Stimulated activated naive CD4-positive, alpha-beta T cell (primary cell): ENCODE results near the gene AIG1.
A peak's percentile ranks its signal among the peaks of the same experiment; 100 is the strongest.
"Not testable (repeated sequence)": the region's sequence is repeated elsewhere in the genome, so short reads cannot be mapped to it uniquely, and the experiment has no call there.

Source experiments
- DNase-seq, 6 experiments: peaks; one replicate each; lab custom pipeline; 2025; lab: John Stamatoyannopoulos, UW

Gene AIG1

DNA sequence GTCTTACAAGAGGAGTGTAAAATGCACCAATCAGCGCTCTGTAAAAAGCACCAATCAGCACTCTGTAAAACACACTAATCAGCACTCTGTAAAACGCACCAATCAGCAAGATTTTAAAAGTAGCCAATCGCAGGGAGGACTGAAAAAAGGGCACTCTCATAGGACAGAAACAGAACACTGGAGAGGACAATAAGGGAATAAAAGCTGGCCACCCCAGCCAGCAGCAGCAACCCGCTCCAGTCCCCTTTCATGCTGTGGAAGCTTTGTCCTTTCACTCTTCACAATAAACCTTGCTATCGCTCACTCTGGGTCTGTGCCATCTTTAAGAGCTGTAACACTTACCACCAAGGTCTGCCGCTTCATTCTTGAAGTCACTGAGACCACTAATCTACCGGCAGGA, 1.7 kb upstream of the AIG1 start:
- no peak for DNase-seq

DNA sequence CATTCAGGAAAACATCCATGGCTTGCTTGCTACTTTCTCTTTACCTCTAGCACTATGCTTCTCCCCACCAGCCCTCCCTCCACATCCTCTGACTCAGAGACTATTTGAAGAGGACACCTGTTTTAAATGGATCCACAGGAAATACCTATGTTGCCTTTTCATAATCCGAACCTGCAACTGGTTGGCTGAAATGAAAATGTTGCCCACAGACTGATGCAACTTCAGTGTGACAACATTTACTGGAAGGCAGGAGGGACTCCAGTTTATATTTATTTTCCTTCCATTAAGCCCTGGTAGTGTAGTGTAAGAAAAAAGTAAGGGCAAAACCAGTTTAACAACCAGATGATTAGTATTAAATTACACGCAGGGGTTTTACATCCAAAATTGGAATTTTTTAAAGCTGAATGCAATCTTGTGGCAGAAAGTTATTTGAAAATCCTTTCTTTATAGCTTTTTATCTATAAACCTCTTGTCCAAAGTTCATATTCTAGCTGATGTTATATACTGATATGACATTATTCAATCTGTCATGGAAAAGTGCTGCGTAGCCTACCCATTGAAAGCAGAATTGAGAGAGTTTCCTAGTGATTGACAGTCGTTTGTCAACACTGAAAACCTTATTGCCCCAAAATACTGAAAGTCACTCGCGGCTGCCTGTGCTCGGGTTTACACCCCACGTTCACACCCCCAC, 881 bp upstream of the AIG1 start:
- DNase-seq, result peak in 5 of 6 experiments; percentile 1 to 48 (median 15)

DNA sequence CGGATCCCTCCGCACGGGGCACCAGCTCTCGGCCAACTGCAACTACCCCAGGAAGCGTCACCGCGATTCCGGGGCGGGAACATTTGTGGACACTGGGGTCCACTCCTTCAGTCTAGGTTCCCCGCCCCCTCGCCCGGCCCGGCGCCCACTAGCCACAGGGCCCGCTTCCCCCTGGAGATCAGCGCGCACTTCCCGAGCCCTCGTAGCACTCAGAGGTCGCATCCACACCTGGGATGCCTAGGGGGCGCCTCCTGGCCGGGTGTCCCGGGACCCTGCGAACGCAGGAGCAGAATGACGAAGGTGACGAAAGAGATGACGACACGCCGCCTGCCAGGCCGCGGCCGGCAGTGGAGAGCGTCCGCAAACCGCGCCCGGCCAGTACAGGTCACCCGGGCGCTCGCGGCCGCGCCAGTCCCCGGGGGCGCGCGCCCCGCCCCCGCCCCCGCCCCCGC, 309 bp upstream of the AIG1 start:
- peak; percentile 54 to 77 (median 68) for DNase-seq

GRCh38 chr6:143061597-143062385, 1.1 kb downstream of the AIG1 start:
- no peak for DNase-seq

DNA sequence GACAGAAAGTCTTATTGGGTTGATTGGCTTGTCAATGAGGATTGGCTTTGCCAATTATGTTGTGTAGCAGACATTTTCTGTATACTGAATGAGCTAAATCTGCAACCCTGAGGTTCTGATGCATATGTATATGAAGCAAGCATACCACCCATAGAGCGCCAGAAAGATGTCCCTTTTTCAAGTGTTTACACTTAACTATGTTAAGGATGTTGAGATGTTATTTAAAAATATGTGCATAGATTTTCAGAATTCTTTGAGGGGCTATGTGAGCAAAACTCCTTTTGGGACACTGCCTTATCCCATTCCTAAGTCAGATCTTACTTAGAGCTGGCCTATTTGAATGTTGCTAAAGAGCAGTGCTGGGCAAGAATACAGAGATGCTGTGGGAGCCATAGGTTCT, 1.9 kb downstream of the AIG1 start:
- DNase-seq, result no peak

GRCh38 chr6:143063631-143064030, 2.9 kb downstream of the AIG1 start:
- DNase-seq, result no peak

GRCh38 chr6:143064271-143064670, 3.6 kb downstream of the AIG1 start:
- DNase-seq, result no peak

- DNase-seq, result no peak
These were observed 4.4 kb downstream of the AIG1 start for GRCh38 chr6:143064951-143065683.

DNA sequence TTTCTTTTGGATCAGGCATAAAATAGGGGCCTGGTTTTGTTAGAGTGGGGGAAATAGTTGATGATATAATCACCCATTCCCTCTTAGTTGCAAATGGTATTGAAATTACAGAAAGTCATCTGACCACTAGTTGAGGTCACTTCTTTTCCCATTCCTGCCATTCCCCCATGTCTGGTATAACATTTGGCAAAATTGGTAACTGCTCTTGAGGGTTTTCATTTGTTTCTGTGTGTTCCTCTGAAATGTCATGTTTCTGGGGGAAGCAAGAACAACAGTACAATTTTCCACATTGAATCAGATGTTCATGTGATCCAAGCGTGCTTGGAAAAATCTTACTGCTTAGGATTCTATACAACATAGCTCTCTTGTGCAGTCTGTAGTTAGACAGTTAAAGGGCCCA, 7.3 kb downstream of the AIG1 start:
- DNase-seq, result no peak

DNA sequence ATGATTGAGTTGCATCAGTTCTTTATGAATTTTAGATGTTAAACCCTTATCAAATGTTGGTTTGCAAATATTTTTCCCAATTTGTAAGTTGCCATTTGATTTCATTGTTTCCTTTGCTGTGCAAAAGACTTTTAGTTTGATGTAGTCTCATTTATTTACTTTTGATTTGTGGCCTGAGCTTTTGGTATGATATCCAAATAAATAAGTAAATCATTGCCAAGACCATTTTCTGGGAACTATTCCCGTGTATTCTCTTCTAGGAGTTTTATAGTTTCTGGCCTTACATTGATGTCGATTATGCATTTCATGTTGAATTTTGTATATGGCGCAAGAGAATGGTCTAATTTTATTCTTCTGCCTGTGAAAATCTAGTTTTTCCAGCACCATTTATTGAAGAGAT, 13.4 kb downstream of the AIG1 start:
- DNase-seq, result no peak

GRCh38 chr6:143074670-143075318, 14.1 kb downstream of the AIG1 start:
- DNase-seq, result no peak

- no peak for DNase-seq
These were observed 18.0 kb downstream of the AIG1 start for GRCh38 chr6:143078468-143079324.

DNA sequence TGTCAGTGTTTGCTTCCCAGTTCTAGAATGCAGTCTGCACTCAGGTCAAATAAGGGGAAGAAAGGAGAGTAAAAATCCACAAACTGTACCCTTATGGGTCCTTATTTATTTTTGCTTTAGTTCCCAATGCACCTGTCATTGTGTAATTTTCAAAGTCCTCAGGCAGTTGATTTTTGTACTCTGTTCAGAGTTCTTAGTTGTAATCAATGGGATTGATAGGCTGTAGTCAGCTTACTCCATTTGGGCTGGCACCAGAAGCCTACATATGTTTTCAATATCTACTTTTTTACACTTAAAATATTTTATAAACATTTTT, 18.6 kb downstream of the AIG1 start:
- no peak for DNase-seq

DNA sequence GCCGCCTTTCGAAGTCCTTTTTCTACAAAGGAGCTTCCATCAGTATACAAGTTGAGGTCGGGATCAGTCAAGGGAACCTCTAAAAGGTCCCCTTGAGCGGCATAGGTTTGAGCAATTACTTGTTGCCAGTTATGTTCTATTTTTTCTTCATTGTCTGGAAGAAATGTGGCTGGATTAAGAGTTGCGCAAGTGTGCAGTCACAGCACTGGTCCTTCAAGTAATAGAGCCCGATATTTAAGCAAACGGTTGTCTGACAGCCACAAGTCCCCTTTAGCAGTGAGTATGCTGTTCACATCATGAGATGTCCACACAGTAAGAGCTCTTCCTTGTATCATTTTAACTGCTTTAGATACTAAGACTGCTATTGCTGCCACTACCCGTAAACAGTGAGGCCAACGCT, 21.6 kb downstream of the AIG1 start:
- DNase-seq, result not testable (repeated sequence)

- DNase-seq, result not testable (repeated sequence)
These were observed 23.3 kb downstream of the AIG1 start for GRCh38 chr6:143084019-143084418.

DNA sequence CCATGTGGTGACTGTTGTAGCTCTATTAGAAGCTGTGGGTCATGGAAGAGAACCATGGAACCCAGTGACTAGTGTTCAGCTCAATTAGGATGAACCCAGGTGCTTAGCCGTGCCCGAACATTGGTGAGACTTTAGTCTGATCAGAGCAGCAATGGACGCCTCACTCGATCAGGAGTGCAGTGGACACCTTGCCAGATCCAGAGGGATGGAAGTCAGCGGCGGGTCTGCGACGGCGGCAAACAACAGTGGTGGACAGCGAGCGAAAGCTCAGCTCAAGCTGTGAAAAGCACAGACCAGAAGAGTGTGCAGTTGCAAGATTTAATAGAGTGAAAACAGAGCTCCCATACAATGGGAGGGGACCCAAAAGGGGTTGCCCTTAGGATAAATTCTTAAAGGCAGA, 26.6 kb downstream of the AIG1 start:
- not testable (repeated sequence) for DNase-seq

DNA sequence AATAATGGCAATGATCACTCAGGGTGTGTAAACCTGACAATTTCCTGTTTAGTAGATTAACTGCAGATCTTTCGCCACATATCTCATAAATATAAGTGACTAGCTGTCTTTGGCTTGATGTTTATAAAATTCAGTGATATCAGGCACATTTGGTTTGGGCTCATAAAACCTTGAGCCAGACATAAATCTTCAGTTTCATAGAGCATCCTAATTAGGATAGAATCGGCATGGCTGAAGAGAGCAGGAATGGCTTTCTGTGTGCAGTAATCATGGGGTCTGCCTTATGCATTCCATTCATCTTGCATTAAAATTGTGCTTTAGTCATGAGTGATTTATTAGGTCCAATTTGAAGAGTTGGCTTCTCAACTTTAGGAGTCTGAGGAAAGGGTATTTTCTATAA, 27.2 kb downstream of the AIG1 start:
- DNase-seq, result no peak

GRCh38 chr6:143090314-143091044, 29.8 kb downstream of the AIG1 start:
- peak in 2 of 6 experiments; percentile 2 to 22 for DNase-seq

GRCh38 chr6:143092768-143093167, 32.1 kb downstream of the AIG1 start:
- no peak for DNase-seq

- no peak for DNase-seq
These were observed 32.6 kb downstream of the AIG1 start for GRCh38 chr6:143093290-143093689.

GRCh38 chr6:143096403-143096802, 35.7 kb downstream of the AIG1 start:
- DNase-seq, result no peak
